GM21526 (cell line): ENCODE measurements around the gene KASH5.

ENCODE experiments used
- ATAC-seq: cut with Tn5 transposase; IDR thresholded peaks from one replicate; pipeline ENCODE4 v1.9.1; 2021; ENCODE audit warnings: moderate library complexity; ENCODE audit not compliant: unreplicated experiment, low FRiP score

KASH5 gene

DNA sequence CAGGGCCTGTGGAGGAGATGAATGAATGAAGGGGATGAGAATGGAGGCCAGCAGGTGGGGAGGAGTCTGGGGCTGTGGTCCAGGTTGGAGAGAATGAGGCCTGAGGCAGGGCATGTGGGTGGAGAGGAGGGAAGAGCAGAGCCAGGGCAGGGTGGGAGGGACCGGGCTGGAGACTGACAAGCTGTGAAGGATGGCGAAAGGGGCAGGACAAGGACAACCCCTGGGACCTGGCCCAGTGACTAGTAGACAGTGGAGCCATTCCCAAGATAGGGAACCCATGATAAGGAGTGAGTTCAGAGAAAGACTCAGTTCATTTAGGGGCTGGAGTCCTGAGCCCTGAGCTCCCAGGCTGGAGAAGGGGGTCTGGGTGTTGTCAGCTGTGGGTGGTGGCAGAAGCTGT is 32.2 kb downstream of the KASH5 start:
- no peak for ATAC-seq

- ATAC-seq = no peak
These were observed 33.2 kb downstream of the KASH5 start for GRCh38 chr19:49421039-49421877.

DNA sequence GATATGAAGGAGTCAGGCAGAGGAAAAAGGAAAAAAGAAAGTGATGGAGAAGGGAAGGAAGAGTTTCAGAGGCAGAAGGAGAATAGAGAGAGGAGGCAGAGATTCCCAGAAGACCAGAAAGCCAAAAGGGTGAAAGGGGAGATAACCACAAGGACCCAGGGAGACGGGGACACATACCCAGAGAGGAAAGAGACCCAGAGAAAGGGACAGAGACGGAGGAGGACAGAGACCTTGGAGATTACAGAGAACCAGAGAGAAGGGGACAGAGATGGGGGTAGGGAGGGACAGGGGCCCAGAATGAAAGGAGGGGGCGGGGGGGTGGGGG is 33.8 kb downstream of the KASH5 start:
- no peak for ATAC-seq

DNA sequence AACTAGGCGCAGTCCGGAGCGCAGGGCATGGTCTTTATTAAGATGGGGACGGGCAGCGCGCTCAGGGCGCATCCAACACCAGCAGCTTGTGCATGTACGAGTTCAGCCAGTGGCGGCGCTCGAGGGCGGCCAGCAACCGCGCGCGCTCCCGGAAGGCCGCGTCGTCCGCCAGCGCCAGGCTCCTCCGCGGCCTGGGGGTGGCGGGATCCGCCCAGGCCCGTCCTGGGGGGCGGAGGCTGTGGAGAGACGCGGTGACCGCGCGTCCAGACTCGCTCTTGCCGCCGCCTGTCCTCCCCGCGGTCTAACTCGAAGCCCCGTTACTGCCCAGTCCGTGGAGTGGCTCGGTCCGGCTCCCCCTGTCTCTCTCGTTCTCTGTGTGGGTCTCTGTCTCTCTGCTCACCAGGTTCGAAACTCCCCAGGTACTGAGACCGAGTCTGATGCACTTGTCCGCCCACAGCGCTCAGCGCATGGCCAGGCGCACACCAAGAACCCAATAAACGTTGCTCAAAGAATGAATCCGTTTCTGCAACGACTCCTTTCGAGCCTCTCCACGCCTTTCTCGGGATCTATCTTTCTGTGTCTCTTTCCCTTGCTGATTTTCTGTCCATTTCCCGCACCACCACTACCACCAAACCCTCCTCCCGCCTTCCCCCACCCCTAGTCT is 34.5 kb downstream of the KASH5 start:
- ATAC-seq = no peak

DNA sequence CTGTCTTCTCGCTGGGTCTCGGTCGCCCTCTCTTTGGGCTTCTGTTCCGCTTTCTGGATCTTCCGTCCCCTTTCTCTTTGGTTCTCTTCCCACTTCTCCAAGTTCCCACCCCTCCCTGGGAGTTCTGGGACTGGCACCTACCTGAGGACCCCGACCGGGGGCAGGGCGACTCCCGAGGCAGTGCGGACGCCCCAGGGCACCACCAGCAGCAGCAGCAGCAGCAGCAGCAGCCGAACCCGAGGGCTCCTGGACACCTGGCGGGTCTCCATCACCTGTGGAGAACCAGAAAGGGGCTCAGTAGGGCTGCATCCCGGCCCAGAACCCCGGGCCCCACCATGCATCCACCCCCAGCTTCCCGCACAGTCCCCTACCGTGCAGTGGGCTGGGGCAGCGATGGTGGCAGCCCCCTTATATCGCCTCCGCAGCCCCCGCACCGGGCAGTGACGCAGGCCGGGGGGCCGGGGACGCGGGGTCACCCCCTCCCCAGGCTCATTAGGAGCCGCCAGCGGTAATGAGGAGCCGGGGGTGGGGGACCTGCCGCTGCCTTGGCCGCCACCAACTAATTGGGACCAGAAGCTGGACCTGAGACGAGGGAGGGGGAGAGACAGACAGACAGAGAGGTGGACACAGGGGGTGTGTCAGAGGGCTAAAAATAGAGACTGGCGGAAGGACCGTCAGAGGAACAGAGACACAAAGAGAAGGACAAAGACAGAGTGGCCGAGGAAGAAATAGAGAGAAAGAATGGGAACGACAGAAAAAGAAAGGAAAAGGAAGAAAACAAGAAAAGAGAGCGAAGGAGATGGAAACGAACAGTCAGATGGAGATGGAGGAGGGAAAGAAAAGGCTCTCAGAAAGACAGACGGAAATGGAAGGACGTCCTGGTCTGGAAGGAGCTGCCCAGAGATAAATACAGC is 35.3 kb downstream of the KASH5 start, which contains the start of gene PTH2:
Gene PTH2 (minus strand): TSS at position 371 of the 914 bp plus-strand sequence. CDS start 102 bp downstream, at position 269.
- no peak for ATAC-seq

GRCh38 chr19:49423985-49424303 is 35.9 kb downstream of the KASH5 start:
- ATAC-seq = no peak

GRCh38 chr19:49425178-49425577 is 37.1 kb downstream of the KASH5 start, which contains the start of gene GFY:
Gene GFY (plus strand): TSS chr19:49425388. CDS start chr19:49426431, 1,043 bp downstream.
- ATAC-seq = no peak

DNA sequence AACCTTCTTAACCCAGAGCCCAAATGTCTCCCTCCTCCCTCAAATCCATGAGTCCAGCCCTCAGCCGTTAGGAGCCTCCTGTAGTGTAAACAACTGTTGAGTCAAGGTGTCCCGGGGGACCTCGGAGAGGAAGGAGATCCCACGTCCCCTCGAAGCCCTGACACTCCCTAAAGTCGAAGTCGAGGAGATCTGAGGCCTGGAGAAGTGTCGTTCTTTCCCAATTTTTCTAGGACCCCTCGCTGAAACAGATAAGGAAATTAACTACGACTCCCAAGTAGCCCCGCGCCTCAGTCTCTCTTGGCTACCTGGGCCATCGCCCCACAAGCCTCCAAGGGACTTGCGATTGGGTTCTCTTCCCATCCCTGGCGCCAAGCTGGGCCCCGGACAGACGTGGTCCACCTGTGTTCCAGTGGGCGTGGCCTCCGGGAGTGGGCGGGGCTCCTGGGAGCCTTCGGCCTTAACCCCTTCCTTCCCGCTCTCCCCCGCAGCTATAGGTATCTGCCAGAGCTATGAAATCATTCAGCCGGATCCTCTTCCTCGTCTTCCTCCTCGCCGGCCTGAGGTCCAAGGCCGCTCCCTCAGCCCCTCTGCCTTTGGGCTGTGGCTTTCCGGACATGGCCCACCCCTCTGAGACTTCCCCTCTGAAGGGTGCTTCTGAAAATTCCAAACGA is 38.0 kb downstream of the KASH5 start:
- ATAC-seq = no peak

DNA sequence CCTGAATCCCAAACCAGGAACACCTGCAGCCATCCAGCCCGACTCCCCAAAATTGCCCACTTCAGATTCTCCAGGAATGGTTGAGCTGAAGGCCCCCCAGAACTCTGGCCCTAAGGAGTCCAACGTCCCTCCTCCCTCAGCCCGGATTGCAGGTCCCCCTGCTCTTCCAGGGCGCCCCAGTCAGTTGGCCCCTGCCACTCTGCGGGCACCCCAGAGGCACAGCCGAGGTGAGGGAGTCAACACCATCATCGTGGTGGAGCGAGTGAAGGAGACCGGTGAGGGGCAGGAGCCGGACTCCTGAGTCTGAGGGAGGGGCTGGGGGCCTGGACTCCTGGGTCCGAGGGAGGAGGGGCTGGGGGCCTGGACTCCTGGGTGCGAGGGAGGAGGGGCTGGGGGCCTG is 39.3 kb downstream of the KASH5 start:
- ATAC-seq = no peak

DNA sequence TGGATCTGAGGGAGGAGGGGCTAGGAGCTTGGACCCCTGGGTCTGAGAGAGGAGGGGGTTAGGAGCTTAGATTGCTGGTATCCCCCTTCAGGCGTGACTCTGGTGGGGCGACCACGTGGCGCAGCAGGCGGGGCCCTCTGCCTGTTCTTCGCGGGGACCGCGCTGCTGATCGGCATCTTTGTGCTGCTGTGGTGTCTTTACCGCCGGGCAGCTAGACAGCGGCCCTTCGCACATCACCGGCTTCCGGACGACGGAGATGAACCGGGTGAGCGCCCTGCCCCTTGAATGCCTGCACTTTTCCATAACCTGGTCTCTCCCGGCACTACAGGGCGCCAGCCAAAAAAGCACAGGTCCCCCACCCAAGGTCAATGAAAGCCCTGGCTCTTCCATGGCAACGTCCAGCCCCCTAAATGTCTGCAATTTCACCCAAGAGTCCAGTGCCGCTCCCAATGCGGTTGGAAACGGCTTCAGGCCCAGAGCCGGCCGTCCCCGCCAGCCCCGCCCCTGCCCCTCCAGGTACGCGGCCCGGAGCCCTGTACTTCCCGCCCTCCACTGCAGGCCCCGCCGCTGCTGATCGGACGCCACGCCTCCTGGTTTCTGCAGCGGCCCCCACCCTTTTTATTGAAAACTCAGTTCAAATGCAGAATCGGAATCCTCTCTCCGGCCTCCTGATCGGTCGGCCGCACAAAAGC is 40.0 kb downstream of the KASH5 start:
- no peak for ATAC-seq

- no peak for ATAC-seq
These were observed 40.8 kb downstream of the KASH5 start for GRCh38 chr19:49428547-49429451.

- no peak for ATAC-seq
These were observed 42.2 kb downstream of the KASH5 start for GRCh38 chr19:49430172-49430677.

GRCh38 chr19:49430678-49431329 is 42.8 kb downstream of the KASH5 start:
- no peak for ATAC-seq

GRCh38 chr19:49431330-49431749 is 43.3 kb downstream of the KASH5 start:
- ATAC-seq = no peak

GRCh38 chr19:49432141-49433073 is 44.4 kb downstream of the KASH5 start:
- ATAC-seq = no peak

- ATAC-seq = no peak
These were observed 45.3 kb downstream of the KASH5 start for GRCh38 chr19:49433240-49433901.
